Measurements from ENCODE around the gene ZNF140.

The ZNF140 gene

DNA sequence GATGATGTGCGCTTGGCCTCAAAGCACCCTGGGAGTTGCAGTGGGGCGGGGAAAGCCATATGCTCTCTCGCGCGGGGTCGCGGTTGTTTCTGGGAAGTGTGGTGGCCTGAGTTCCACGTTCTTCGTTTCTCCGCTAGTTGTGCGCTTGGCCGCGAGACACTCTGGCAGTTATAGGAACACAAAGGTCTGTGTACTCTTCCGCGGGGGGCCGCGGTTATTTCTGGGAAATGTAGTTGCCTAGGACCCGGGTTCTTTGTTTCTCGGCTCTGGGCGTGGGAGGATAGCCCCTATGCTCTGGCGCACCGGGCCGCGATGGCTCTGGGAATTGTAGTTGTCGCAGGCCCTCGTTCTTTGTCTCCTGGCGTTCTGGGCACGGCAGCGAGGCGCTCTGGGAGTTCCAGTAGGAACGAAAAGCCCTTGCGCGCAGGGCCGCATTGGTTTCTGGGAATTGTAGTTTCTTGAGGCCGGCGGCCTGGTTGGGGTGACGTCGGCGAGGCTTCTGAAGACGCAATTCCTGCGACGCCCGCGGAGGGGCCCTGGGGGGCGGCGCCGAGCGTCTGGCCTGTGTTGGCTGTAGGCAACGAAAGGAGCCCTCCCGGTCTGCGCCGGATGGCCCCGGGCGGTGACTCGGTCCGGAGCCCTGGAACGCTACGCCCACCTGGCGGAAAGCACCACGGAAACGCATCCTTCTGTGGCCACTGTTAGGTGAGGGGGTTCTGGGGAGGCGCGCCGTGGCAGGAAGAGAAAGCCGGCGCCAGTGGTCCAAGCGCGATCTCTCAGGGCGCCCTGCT is at the start of gene ZNF140:
Gene ZNF140, plus strand, starts transcription at position 556 of the 791 bp plus-strand sequence. CDS start 398 bp downstream, outside the sequence.
- peak; percentile 94 for DNase-seq (ENCODE audit: low read depth)
- TF ChIP-seq, protein P1, sequence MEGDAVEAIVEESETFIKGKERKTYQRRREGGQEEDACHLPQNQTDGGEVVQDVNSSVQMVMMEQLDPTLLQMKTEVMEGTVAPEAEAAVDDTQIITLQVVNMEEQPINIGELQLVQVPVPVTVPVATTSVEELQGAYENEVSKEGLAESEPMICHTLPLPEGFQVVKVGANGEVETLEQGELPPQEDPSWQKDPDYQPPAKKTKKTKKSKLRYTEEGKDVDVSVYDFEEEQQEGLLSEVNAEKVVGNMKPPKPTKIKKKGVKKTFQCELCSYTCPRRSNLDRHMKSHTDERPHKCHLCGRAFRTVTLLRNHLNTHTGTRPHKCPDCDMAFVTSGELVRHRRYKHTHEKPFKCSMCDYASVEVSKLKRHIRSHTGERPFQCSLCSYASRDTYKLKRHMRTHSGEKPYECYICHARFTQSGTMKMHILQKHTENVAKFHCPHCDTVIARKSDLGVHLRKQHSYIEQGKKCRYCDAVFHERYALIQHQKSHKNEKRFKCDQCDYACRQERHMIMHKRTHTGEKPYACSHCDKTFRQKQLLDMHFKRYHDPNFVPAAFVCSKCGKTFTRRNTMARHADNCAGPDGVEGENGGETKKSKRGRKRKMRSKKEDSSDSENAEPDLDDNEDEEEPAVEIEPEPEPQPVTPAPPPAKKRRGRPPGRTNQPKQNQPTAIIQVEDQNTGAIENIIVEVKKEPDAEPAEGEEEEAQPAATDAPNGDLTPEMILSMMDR (conservative IDR thresholded peaks at IDR 0.05; ENCODE audit: low read depth, low read length), result peak; percentile 13
- peak within 1 kb of the TSS; percentile 87 for H3K4me3 ChIP-seq (ENCODE audit: low read length)

DNA sequence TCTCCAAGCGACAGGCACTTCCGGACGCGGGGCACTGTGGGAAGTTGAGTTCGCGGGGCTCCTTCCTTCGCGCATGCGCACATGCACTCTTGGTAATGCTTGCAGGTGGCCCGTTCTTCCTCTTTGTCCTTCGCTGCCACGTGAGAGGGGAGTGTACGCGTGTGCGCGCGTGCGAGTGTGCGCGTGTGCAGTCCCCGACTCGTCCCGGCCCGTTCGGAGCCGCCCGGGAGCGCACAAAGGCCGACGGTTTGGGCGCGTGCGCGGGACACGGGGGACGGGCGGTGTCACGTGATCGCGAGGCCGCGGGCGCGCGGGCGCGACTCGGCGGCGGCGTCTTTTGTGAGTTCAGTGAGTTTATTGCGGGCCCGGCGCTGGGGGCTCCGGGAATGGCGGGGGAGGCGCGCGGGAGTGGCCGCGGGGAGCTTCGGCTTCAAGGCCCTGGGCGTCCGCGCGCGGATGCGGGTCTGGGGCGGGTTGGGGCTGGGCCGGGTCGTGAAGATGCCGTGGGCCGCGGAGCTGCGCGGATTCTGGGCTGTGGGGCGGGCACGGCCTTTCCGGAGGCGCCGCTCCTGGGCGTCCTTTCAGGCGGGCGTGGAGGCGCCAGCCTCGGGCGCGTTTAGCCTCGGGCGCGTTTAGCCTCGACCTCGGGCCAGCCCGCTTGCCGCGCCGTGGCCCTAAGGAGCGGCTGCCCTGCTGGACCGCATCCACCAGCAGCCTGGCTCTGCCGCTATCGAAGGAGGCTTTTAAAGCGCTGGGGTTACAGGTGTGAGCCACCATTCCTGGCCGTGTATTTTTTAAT is 43.3 kb upstream of the ZNF140 start, which contains the start of gene ZNF84:
Gene ZNF84, plus strand, starts transcription at position 303 of the 799 bp plus-strand sequence. CDS start 3,959 bp downstream, outside the sequence.
- TF ChIP-seq, protein P1 (conservative IDR thresholded peaks at IDR 0.05; ENCODE audit: low read depth, low read length), result no peak
- peak within 1 kb of the TSS; percentile 67 for H3K4me3 ChIP-seq (ENCODE audit: low read length)
- peak; percentile 95 for DNase-seq (ENCODE audit: low read depth)

DNA sequence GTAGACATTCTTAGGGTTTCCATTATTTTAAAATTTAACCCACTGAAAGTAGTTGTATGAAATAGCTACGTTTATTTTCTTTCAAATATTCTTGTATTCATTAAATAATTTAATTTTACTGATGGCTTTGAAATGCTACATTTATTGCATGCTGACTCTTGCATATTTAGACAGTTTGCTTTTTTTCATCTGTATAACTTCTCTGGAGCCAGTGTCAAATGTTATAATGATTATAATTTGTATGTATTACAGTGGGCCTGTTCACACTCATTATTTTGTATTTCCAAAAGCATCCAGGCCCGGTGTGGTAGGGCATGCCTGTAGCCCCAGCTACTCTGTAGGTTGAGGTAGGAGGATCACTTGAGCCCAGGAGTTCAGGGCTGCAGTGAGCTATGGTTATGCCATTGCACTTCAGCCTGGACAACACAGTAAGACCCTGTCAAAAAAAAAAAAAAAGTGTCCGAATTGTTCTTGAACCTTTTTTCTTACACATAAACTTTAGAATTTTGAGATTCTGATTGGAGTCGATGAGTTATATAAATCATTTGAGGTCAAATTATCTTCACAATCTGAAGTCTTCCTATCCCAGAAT is 42.5 kb upstream of the ZNF140 start:
- peak overlapping the region; percentile 67 for H3K4me3 ChIP-seq (ENCODE audit: low read length)
- DNase-seq (ENCODE audit: low read depth), result no peak
- TF ChIP-seq, protein P1 (conservative IDR thresholded peaks at IDR 0.05; ENCODE audit: low read depth, low read length), result no peak

DNA sequence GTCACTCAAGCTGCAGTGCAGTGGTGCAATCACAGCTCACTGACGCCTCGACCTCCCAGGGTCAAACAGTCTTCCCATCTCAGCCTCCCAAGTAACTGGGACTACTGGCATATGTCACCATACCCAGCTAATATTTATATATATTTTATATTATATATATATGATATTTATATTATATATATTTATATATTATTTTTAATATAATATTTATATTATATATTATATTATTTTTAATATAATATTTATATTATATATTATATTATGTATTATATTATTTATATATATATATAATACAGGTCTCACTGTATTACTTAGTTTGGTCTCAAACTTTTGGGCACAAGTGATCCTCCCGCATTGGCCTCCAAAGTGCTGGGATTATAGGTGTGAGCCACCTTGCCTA is 34.0 kb upstream of the ZNF140 start:
- TF ChIP-seq, protein P1 (conservative IDR thresholded peaks at IDR 0.05; ENCODE audit: low read depth, low read length), result no peak
- H3K4me3 ChIP-seq (ENCODE audit: low read length), result no peak overlapping the region
- DNase-seq (ENCODE audit: low read depth), result no peak

DNA sequence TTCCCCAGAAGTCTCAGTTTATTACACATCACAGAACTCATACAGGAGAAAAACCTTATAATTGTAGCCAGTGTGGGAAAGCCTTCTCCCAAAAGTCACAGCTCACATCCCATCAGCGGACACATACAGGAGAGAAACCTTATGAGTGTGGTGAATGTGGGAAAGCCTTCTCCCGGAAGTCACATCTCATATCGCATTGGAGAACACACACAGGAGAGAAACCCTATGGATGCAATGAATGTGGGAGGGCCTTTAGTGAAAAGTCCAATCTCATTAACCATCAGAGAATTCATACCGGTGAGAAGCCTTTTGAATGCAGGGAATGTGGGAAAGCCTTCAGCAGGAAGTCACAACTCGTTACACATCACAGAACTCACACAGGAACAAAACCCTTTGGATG is 23.3 kb upstream of the ZNF140 start:
- TF ChIP-seq, protein P1 (conservative IDR thresholded peaks at IDR 0.05; ENCODE audit: low read depth, low read length), result no peak

DNA sequence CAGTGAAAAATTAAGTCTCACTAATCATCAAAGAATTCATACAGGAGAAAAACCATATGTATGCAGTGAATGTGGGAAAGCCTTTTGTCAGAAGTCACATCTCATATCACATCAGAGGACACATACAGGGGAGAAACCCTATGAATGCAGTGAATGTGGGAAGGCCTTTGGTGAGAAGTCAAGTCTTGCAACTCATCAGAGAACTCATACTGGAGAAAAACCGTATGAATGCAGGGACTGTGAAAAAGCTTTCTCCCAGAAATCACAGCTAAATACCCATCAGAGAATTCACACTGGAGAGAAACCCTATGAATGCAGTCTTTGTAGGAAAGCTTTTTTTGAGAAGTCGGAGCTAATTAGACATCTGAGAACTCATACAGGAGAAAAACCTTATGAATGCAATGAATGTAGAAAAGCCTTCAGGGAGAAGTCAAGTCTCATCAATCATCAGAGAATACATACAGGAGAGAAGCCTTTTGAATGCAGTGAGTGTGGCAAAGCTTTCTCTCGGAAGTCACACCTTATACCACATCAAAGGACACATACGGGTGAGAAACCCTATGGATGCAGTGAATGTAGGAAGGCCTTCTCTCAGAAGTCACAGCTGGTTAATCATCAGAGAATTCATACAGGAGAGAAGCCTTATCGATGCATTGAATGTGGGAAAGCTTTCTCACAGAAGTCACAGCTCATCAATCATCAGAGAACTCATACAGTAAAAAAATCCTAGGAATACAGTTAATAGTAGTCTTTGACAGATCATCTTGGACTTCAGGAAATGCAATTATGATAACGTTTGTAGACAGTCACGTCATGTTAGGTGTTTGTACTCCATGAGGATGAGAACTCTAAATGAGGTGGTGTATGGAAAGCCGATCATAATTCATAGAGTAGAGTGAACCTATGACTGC is 22.3 kb upstream of the ZNF140 start:
- TF ChIP-seq, protein P1 (conservative IDR thresholded peaks at IDR 0.05; ENCODE audit: low read depth, low read length), result no peak
- no peak overlapping the region for H3K4me3 ChIP-seq (ENCODE audit: low read length)
- DNase-seq (ENCODE audit: low read depth), result no peak

More for the DNA sequence above, 23.3 kb upstream of the ZNF140 start:
- DNase-seq (ENCODE audit: low read depth), result no peak
- no peak overlapping the region for H3K4me3 ChIP-seq (ENCODE audit: low read length)

Data from retinal pigment epithelial cell (primary cell).